Mammary epithelial cell (primary cell): ENCODE measurements around the gene SH2D1B.
"Not testable (repeated sequence)": the region's sequence is repeated elsewhere in the genome, so short reads cannot be mapped to it uniquely, and the experiment has no call there.

Experiments used
- EZH2 ChIP-seq: IDR thresholded peaks from 2 replicates; pipeline ENCODE4 v1.6.1; 2012; ENCODE audit warnings: low read length, inconsistent platforms, borderline replicate concordance
- TF ChIP-seq, protein P1 (sequence below), 2 donors: IDR thresholded peaks in 1 of 2; conservative IDR thresholded peaks in 1 of 2; 2 replicates each; pipeline ENCODE4 v1.5.1; 2011 to 2012; ENCODE audit warnings: inconsistent platforms in 2 of 2, low read length in 2 of 2, mild to moderate bottlenecking in 2 of 2, control low read depth in 1 of 2, low read depth in 1 of 2; ENCODE audit not compliant: insufficient read depth in 1 of 2; ENCODE audit errors: extremely low read depth in 1 of 2

DNA sequence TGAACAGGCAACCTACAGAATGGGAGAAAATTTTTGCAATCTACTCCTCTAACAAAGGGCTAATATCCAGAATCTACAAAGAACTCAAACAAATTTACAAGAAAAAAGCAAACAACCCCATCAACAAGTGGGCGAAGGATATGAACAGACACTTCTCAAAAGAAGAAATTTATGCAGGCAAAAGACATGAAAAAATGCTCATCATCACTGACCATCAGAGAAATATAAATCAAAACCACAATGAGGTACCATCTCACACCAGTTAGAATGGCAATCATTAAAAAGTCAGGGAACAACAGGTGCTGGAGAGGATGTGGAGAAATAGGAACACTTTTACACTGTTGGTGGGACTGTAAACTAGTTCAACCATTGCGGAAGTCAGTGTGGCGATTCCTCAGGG lies 42.4 kb upstream of the SH2D1B start:
- TF ChIP-seq EZH2: not testable (repeated sequence)
- TF ChIP-seq, protein P1, sequence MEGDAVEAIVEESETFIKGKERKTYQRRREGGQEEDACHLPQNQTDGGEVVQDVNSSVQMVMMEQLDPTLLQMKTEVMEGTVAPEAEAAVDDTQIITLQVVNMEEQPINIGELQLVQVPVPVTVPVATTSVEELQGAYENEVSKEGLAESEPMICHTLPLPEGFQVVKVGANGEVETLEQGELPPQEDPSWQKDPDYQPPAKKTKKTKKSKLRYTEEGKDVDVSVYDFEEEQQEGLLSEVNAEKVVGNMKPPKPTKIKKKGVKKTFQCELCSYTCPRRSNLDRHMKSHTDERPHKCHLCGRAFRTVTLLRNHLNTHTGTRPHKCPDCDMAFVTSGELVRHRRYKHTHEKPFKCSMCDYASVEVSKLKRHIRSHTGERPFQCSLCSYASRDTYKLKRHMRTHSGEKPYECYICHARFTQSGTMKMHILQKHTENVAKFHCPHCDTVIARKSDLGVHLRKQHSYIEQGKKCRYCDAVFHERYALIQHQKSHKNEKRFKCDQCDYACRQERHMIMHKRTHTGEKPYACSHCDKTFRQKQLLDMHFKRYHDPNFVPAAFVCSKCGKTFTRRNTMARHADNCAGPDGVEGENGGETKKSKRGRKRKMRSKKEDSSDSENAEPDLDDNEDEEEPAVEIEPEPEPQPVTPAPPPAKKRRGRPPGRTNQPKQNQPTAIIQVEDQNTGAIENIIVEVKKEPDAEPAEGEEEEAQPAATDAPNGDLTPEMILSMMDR (conservative IDR thresholded peaks at IDR 0.05 in 1 of 2, IDR thresholded peaks at IDR 0.05 in 1 of 2; ENCODE audit: extremely low read depth in 1 of 2, insufficient read depth in 1 of 2, low read depth in 1 of 2, low read length in 2 of 2): not testable (repeated sequence)
